ENCODE results near the gene SPPL2C.
"Not testable (repeated sequence)": the region's sequence is repeated elsewhere in the genome, so short reads cannot be mapped to it uniquely, and the experiment has no call there.

SPPL2C gene

GRCh38 chr17:45851022-45851421 is 6.3 kb downstream of the SPPL2C start:
- peaks cover 4% of the 10 kb centered on the region for H3K4me1 Mint-ChIP-seq (ENCODE audit: low read depth)
- H3K4me3 Mint-ChIP-seq = no peak overlapping the region
- H3K9me3 Mint-ChIP-seq = no peaks in the 10 kb centered on the region
- H3K27ac Mint-ChIP-seq = no peak overlapping the region
- DNase-seq = no peak
- no peaks in the 10 kb centered on the region for H3K36me3 Mint-ChIP-seq (ENCODE audit: low read depth)
- peaks cover 27% of the 10 kb centered on the region for H3K27me3 Mint-ChIP-seq

- peaks cover 28% of the 10 kb centered on the region for H3K27me3 Mint-ChIP-seq
- no peak for DNase-seq
- no peaks in the 10 kb centered on the region for H3K36me3 Mint-ChIP-seq (ENCODE audit: low read depth)
- H3K4me1 Mint-ChIP-seq (ENCODE audit: low read depth) = peaks cover 4% of the 10 kb centered on the region
- H3K4me3 Mint-ChIP-seq = no peak overlapping the region
- no peaks in the 10 kb centered on the region for H3K9me3 Mint-ChIP-seq
- no peak overlapping the region for H3K27ac Mint-ChIP-seq
These were observed 6.8 kb downstream of the SPPL2C start for GRCh38 chr17:45851464-45851863.

- Mint-ChIP-seq H3K36me3 (ENCODE audit: low read depth) (no peaks in the 10 kb centered on the region), H3K9me3 (no peaks in the 10 kb centered on the region), H3K4me3 (no peak overlapping the region), H3K4me1 (ENCODE audit: low read depth) (peaks cover 4% of the 10 kb centered on the region), H3K27ac (no peak overlapping the region), H3K27me3 (peaks cover 28% of the 10 kb centered on the region)
- no peak for DNase-seq
These were observed 7.2 kb downstream of the SPPL2C start for GRCh38 chr17:45851873-45852272.

GRCh38 chr17:45852535-45853297 is 8.0 kb downstream of the SPPL2C start:
- no peaks in the 10 kb centered on the region for H3K9me3 Mint-ChIP-seq
- no peaks in the 10 kb centered on the region for H3K36me3 Mint-ChIP-seq (ENCODE audit: low read depth)
- no peak overlapping the region for H3K4me3 Mint-ChIP-seq
- peaks cover 31% of the 10 kb centered on the region for H3K27me3 Mint-ChIP-seq
- peak; percentile 72 for DNase-seq
- H3K27ac Mint-ChIP-seq = no peak overlapping the region
- H3K4me1 Mint-ChIP-seq (ENCODE audit: low read depth) = peaks cover 4% of the 10 kb centered on the region

- Mint-ChIP-seq H3K4me3 (no peak overlapping the region), H3K9me3 (no peaks in the 10 kb centered on the region), H3K4me1 (ENCODE audit: low read depth) (peaks cover 4% of the 10 kb centered on the region), H3K36me3 (ENCODE audit: low read depth) (no peaks in the 10 kb centered on the region), H3K27me3 (peaks cover 41% of the 10 kb centered on the region), H3K27ac (no peak overlapping the region)
- DNase-seq = no peak
These were observed 9.5 kb downstream of the SPPL2C start for GRCh38 chr17:45854209-45854608.

GRCh38 chr17:45855691-45856336 is 11.1 kb downstream of the SPPL2C start:
- H3K4me1 Mint-ChIP-seq (ENCODE audit: low read depth) = peaks cover 4% of the 10 kb centered on the region
- no peak overlapping the region for H3K4me3 Mint-ChIP-seq
- DNase-seq = no peak
- no peak overlapping the region for H3K27ac Mint-ChIP-seq
- peaks cover 49% of the 10 kb centered on the region for H3K27me3 Mint-ChIP-seq
- no peaks in the 10 kb centered on the region for H3K9me3 Mint-ChIP-seq
- H3K36me3 Mint-ChIP-seq (ENCODE audit: low read depth) = no peaks in the 10 kb centered on the region

GRCh38 chr17:45857977-45858708 is 13.5 kb downstream of the SPPL2C start:
- Mint-ChIP-seq H3K4me3 (no peak overlapping the region), H3K4me1 (ENCODE audit: low read depth) (peaks cover 2% of the 10 kb centered on the region), H3K27ac (no peak overlapping the region), H3K9me3 (no peaks in the 10 kb centered on the region), H3K27me3 (peaks cover 47% of the 10 kb centered on the region), H3K36me3 (ENCODE audit: low read depth) (no peaks in the 10 kb centered on the region)
- DNase-seq = no peak

GRCh38 chr17:45861165-45861564 is 16.5 kb downstream of the SPPL2C start:
- H3K9me3 Mint-ChIP-seq = no peaks in the 10 kb centered on the region
- no peak for DNase-seq
- no peaks in the 10 kb centered on the region for H3K36me3 Mint-ChIP-seq (ENCODE audit: low read depth)
- H3K27me3 Mint-ChIP-seq = peaks cover 50% of the 10 kb centered on the region
- H3K27ac Mint-ChIP-seq = no peak overlapping the region
- H3K4me1 Mint-ChIP-seq (ENCODE audit: low read depth) = no peaks in the 10 kb centered on the region
- H3K4me3 Mint-ChIP-seq = no peak overlapping the region

- not testable (repeated sequence) for H3K36me3 Mint-ChIP-seq (ENCODE audit: low read depth); H3K9me3 Mint-ChIP-seq; H3K27ac Mint-ChIP-seq; H3K4me1 Mint-ChIP-seq (ENCODE audit: low read depth); DNase-seq; H3K4me3 Mint-ChIP-seq
- H3K27me3 Mint-ChIP-seq = peaks cover 50% of the 10 kb centered on the region
These were observed 17.4 kb downstream of the SPPL2C start for GRCh38 chr17:45862127-45862526.

GRCh38 chr17:45863857-45864654 is 19.4 kb downstream of the SPPL2C start:
- Mint-ChIP-seq H3K4me1 (ENCODE audit: low read depth) (no peaks in the 10 kb centered on the region), H3K4me3 (no peak overlapping the region), H3K27me3 (peaks cover 41% of the 10 kb centered on the region), H3K9me3 (no peaks in the 10 kb centered on the region), H3K36me3 (ENCODE audit: low read depth) (no peaks in the 10 kb centered on the region), H3K27ac (no peak overlapping the region)
- DNase-seq = no peak

- no peak overlapping the region for H3K27ac Mint-ChIP-seq
- H3K9me3 Mint-ChIP-seq = no peaks in the 10 kb centered on the region
- no peak overlapping the region for H3K4me3 Mint-ChIP-seq
- peaks cover 27% of the 10 kb centered on the region for H3K27me3 Mint-ChIP-seq
- DNase-seq = no peak
- H3K4me1 Mint-ChIP-seq (ENCODE audit: low read depth) = peaks cover 7% of the 10 kb centered on the region
- H3K36me3 Mint-ChIP-seq (ENCODE audit: low read depth) = no peaks in the 10 kb centered on the region
These were observed 22.5 kb downstream of the SPPL2C start for GRCh38 chr17:45867171-45867570.

GRCh38 chr17:45867702-45868101 is 23.0 kb downstream of the SPPL2C start:
- no peak for DNase-seq
- H3K4me1 Mint-ChIP-seq (ENCODE audit: low read depth) = peaks cover 7% of the 10 kb centered on the region
- H3K27ac Mint-ChIP-seq = no peak overlapping the region
- H3K36me3 Mint-ChIP-seq (ENCODE audit: low read depth) = no peaks in the 10 kb centered on the region
- peaks cover 26% of the 10 kb centered on the region for H3K27me3 Mint-ChIP-seq
- H3K9me3 Mint-ChIP-seq = no peaks in the 10 kb centered on the region
- H3K4me3 Mint-ChIP-seq = no peak overlapping the region

- no peak overlapping the region for H3K27ac Mint-ChIP-seq
- no peak overlapping the region for H3K4me3 Mint-ChIP-seq
- peaks cover 26% of the 10 kb centered on the region for H3K27me3 Mint-ChIP-seq
- H3K9me3 Mint-ChIP-seq = no peaks in the 10 kb centered on the region
- peaks cover 8% of the 10 kb centered on the region for H3K4me1 Mint-ChIP-seq (ENCODE audit: low read depth)
- DNase-seq = no peak
- no peaks in the 10 kb centered on the region for H3K36me3 Mint-ChIP-seq (ENCODE audit: low read depth)
These were observed 23.6 kb downstream of the SPPL2C start for GRCh38 chr17:45868276-45868675.

GRCh38 chr17:45869676-45870341 is 25.1 kb downstream of the SPPL2C start:
- Mint-ChIP-seq H3K9me3 (no peaks in the 10 kb centered on the region), H3K27ac (no peak overlapping the region), H3K4me1 (ENCODE audit: low read depth) (peaks cover 17% of the 10 kb centered on the region), H3K36me3 (ENCODE audit: low read depth) (no peaks in the 10 kb centered on the region), H3K4me3 (no peak overlapping the region), H3K27me3 (peaks cover 14% of the 10 kb centered on the region)
- no peak for DNase-seq

Measured in activated T-cell treated with anti-CD3 and anti-CD28 coated beads, Interleukin-2, amount 50 U/mL, for 24 hours (primary cell).